Gastrocnemius medialis (tissue), 4 donors: ENCODE results near the gene TMEM238. TPM values are rescaled to one million over a fixed set of nuclear protein-coding genes. Genes with fewer than 3 reads are reported as not detected.

ENCODE experiments used
- ATAC-seq, 2 donors: fragments of 150-250 bp; one replicate each; pipeline ENCODE4 v1.9.1; 2016
- DNase-seq, 2 donors: peaks; one replicate each; pipeline ENCODE4 v3.0.0-alpha.2; 2019
- H3K27ac ChIP-seq, 4 donors: fragments of 200-600 bp; sonication (generic); 1 replicate in 1 of 4; 2 replicates in 3 of 4; pipeline ENCODE4 v1.5.1; 2016 to 2018; ENCODE audit warnings: mild to moderate bottlenecking in 2 of 4, moderate library complexity in 1 of 4
- H3K27me3 ChIP-seq, 3 donors: fragments of 200-600 bp; sonication (generic) in 2 of 3; 1 replicate in 1 of 3; 2 replicates in 2 of 3; pipeline versions ENCODE4 v1.5.1 to v1.6.0; 2016 to 2019; ENCODE audit warnings: mild to moderate bottlenecking in 1 of 3, moderate library complexity in 1 of 3
- H3K36me3 ChIP-seq, 2 donors: fragments of 200-600 bp; sonication (generic) in 1 of 2; one replicate each; pipeline ENCODE4 v1.5.1; 2017 to 2018
- H3K4me1 ChIP-seq, 2 donors: fragments of 200-600 bp; sonication (generic) in 1 of 2; one replicate each; pipeline ENCODE4 v1.5.1; 2016 to 2017; ENCODE audit warnings: mild to moderate bottlenecking in 2 of 2
- H3K4me3 ChIP-seq, 4 donors: fragments of 200-600 bp; sonication (generic) in 3 of 4; 1 replicate in 1 of 4; 2 replicates in 3 of 4; pipeline ENCODE4 v1.5.1; 2016 to 2019; ENCODE audit warnings: mild to moderate bottlenecking in 2 of 4
- H3K9me3 ChIP-seq, 3 donors: fragments of 200-600 bp; sonication (generic) in 2 of 3; 1 replicate in 1 of 3; 2 replicates in 2 of 3; pipeline ENCODE4 v1.5.1; 2016 to 2019
- CTCF ChIP-seq, 5 experiments: fragments of 450-650 bp in 3 of 5; fragments of 200-600 bp in 2 of 5; sonication (generic) in 2 of 5; IDR thresholded peaks in 4 of 5; conservative IDR thresholded peaks in 1 of 5; 1 replicate in 4 of 5; 2 replicates in 1 of 5; pipeline ENCODE4 v1.5.1; 2016 to 2019; ENCODE audit warnings: antibody characterized with exemption in 5 of 5, mild to moderate bottlenecking in 3 of 5, moderate library complexity in 3 of 5
- POLR2A ChIP-seq, 2 donors: fragments of 450-650 bp; IDR thresholded peaks; one replicate each; pipeline ENCODE4 v1.6.1; 2017; ENCODE audit warnings: antibody characterized with exemption in 2 of 2, mild to moderate bottlenecking in 2 of 2, moderate library complexity in 2 of 2
- in situ Hi-C, 4 donors: fragments of 200-750 bp; cut with MboI; loops; one replicate each; pipeline versions ENCODE4 v1.15.0 to v1.8.0; 2017; ENCODE audit warnings: low sequenced_read_pairs in 4 of 4
- intact Hi-C: fragments of 100-400 bp; cut with DNase I; formaldehyde crosslinking; loops from one replicate; pipeline ENCODE4 v1.15.1; 2023; ENCODE audit warnings: low total_unique reads
- total RNA-seq, 4 donors: library from RNA; depleted of rRNA; stranded (reverse); fragments of >200 nt; gene quantifications; one replicate each; pipeline versions ENCODE4 v1.1.0 to v1.2.3, GENCODE V29; 2016

Gene TMEM238
- total RNA-seq, 4 donors from 2014 or later, result 1.3 to 4.7 (median 2.1) TPM

GRCh38 chr19:55352549-55353145 is 31.4 kb downstream of the TMEM238 start:
- Histone ChIP-seq H3K4me3 (no peak overlapping the region), H3K9me3 (no peaks in the 10 kb centered on the region), H3K36me3 (no peaks in the 10 kb centered on the region), H3K4me1 (peaks cover 0 to 15% of the 10 kb centered on the region in 2 donors), H3K27ac (no peak overlapping the region), H3K27me3 (peaks cover 39 to 57% (median 54%) of the 10 kb centered on the region in 3 donors)
- TF ChIP-seq POLR2A (IDR thresholded peaks at IDR 0.05) (no peak), CTCF (IDR thresholded peaks at IDR 0.05 in 4 of 5, conservative IDR thresholded peaks at IDR 0.05 in 1 of 5) (no peak)
- no peak for ATAC-seq
- in situ Hi-C loops (no loop called here), intact Hi-C loops (no loop called here)
- no peak for DNase-seq

GRCh38 chr19:55352040-55352439 is 32.1 kb downstream of the TMEM238 start:
- Histone ChIP-seq H3K27me3 (peaks cover 39 to 57% (median 54%) of the 10 kb centered on the region in 3 donors), H3K4me3 (no peak overlapping the region), H3K27ac (no peak overlapping the region), H3K9me3 (no peaks in the 10 kb centered on the region), H3K4me1 (peaks cover 0 to 15% of the 10 kb centered on the region in 2 donors), H3K36me3 (no peaks in the 10 kb centered on the region)
- intact Hi-C loops, result no loop called here
- TF ChIP-seq POLR2A (IDR thresholded peaks at IDR 0.05) (no peak), CTCF (IDR thresholded peaks at IDR 0.05 in 4 of 5, conservative IDR thresholded peaks at IDR 0.05 in 1 of 5) (no peak)
- DNase-seq, result no peak
- no peak for ATAC-seq
- in situ Hi-C loops, result no loop called here

- DNase-seq (no peak), ATAC-seq (no peak)
- intact Hi-C loops, result no loop called here
- no peak for TF ChIP-seq CTCF (IDR thresholded peaks at IDR 0.05 in 4 of 5, conservative IDR thresholded peaks at IDR 0.05 in 1 of 5)
- no peak for TF ChIP-seq POLR2A (IDR thresholded peaks at IDR 0.05)
- Histone ChIP-seq H3K4me1 (peaks cover 0 to 15% of the 10 kb centered on the region in 2 donors), H3K4me3 (no peak overlapping the region), H3K27ac (no peak overlapping the region), H3K9me3 (no peaks in the 10 kb centered on the region), H3K36me3 (no peaks in the 10 kb centered on the region), H3K27me3 (peaks cover 39 to 52% (median 46%) of the 10 kb centered on the region in 3 donors)
- in situ Hi-C loops, result no loop called here
These were observed 33.3 kb downstream of the TMEM238 start for GRCh38 chr19:55350620-55351315.

GRCh38 chr19:55348317-55349034 is 35.6 kb downstream of the TMEM238 start:
- peaks cover 23 to 32% (median 24%) of the 10 kb centered on the region in 3 donors for H3K27me3 ChIP-seq
- H3K27ac ChIP-seq, result no peak overlapping the region
- TF ChIP-seq POLR2A (IDR thresholded peaks at IDR 0.05) (no peak), CTCF (IDR thresholded peaks at IDR 0.05 in 4 of 5, conservative IDR thresholded peaks at IDR 0.05 in 1 of 5) (no peak)
- peaks cover 0 to 4% of the 10 kb centered on the region in 2 donors for H3K36me3 ChIP-seq
- ATAC-seq, result no peak
- no peaks in the 10 kb centered on the region for H3K9me3 ChIP-seq
- peaks cover 0 to 5% of the 10 kb centered on the region in 2 donors for H3K4me1 ChIP-seq
- intact Hi-C loops (no loop called here), in situ Hi-C loops (no loop called here)
- DNase-seq, result no peak
- no peak overlapping the region for H3K4me3 ChIP-seq
